Duodenal mucosa (tissue), 2 donors: ENCODE data around the gene NFIX.

Experiments
- H3K27ac ChIP-seq: one replicate; pipeline ENCODE4 v1.7.0; 2013; ENCODE audit warnings: low read depth, low read length
- H3K27me3 ChIP-seq, 2 donors: one replicate each; pipeline ENCODE4 v1.7.0; 2013; ENCODE audit warnings: low read length in 2 of 2, control low read depth in 1 of 2; ENCODE audit not compliant: insufficient read depth in 2 of 2, control insufficient read depth in 1 of 2
- H3K36me3 ChIP-seq, 2 donors: one replicate each; pipeline ENCODE4 v1.7.0; 2013; ENCODE audit warnings: low read length in 2 of 2, control low read depth in 1 of 2; ENCODE audit not compliant: insufficient read depth in 2 of 2, control insufficient read depth in 1 of 2
- H3K4me1 ChIP-seq, 2 donors: one replicate each; pipeline ENCODE4 v1.7.0; 2013; ENCODE audit warnings: low read length in 2 of 2, control low read depth in 1 of 2; ENCODE audit not compliant: insufficient read depth in 2 of 2, control insufficient read depth in 1 of 2
- H3K4me3 ChIP-seq, 2 donors: one replicate each; pipeline ENCODE4 v1.7.0; 2013; ENCODE audit warnings: low read length in 2 of 2, low read depth in 1 of 2
- H3K9ac ChIP-seq, 2 donors: one replicate each; pipeline ENCODE4 v1.7.0; 2013; ENCODE audit warnings: low read length in 2 of 2, low read depth in 1 of 2
- H3K9me3 ChIP-seq, 2 donors: one replicate each; pipeline ENCODE4 v1.7.0; 2013; ENCODE audit warnings: low read length in 2 of 2, control low read depth in 1 of 2; ENCODE audit not compliant: control insufficient read depth in 1 of 2

NFIX gene

GRCh38 chr19:13098277-13099072 lies 103.2 kb downstream of the NFIX start:
- Histone ChIP-seq H3K27ac (no peak overlapping the region), H3K36me3 (no peaks in the 10 kb centered on the region), H3K4me1 (peaks cover 32 to 53% of the 10 kb centered on the region in 2 donors), H3K9ac (peak overlapping the region in 1 of 2 donors; percentile 32), H3K27me3 (peaks cover 0 to 4% of the 10 kb centered on the region in 2 donors), H3K4me3 (peak overlapping the region; percentile 59 to 72), H3K9me3 (no peaks in the 10 kb centered on the region)

DNA sequence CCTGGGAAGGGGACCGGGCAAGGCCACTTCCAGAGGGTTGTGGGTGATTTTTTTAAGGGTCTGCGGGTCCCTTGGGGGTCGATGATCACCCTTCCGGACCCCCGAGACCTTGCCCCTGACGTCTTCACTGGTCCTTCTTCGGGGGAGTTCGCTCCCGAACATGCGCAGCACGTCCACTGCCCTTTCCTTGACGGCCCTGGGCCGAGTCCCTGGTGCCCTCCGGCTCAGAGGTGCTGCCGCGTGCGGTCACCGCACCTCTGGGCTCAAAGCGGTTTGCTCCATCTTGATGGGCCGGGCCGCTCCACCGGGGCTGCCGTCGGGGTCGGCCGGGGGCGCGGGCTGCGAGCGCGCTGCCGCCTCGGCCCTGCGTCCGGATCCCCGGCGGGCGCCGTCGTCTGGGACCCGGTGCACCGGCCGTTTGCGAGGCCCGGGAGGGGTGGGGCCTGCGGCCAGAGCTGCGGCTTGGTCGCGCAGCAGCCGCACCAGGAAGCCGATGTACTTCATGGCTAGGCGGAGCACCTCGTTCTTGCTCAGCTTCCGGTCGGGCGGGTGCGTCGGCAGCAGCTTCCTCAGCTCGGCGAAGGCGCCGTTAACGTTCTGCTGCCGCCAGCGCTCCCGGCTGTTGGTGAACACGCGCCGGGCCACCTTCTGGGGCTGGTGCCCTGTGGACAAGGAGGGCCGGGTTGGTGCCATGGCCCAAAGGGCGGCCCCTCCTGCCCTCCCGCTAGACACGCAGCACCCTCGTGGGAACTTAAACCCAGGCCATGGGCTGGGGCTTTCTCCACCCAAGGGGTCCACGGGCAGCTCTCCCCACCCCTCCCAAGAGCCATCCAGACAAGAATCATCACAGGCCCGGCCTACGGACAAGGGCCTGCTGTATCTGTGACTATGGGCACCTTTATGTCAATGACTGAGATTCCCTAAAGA lies 104.1 kb downstream of the NFIX start:
- Histone ChIP-seq H3K4me1 (peaks cover 26 to 48% of the 10 kb centered on the region in 2 donors), H3K9ac (peak overlapping the region; percentile 41 to 51)

GRCh38 chr19:13100031-13100588 lies 104.8 kb downstream of the NFIX start:
- Histone ChIP-seq H3K9ac (peak overlapping the region in 1 of 2 donors; percentile 41), H3K9me3 (no peaks in the 10 kb centered on the region), H3K4me3 (peak overlapping the region; percentile 50 to 59), H3K36me3 (no peaks in the 10 kb centered on the region), H3K4me1 (peaks cover 20 to 41% of the 10 kb centered on the region in 2 donors), H3K27me3 (no peaks in the 10 kb centered on the region), H3K27ac (peak overlapping the region; percentile 74)

More for the DNA sequence above, 104.1 kb downstream of the NFIX start:
- H3K36me3 ChIP-seq: no peaks in the 10 kb centered on the region
- H3K4me3 ChIP-seq: peak overlapping the region; percentile 59 to 72
- H3K9me3 ChIP-seq: no peaks in the 10 kb centered on the region
- H3K27me3 ChIP-seq: peaks cover 0 to 4% of the 10 kb centered on the region in 2 donors
- H3K27ac ChIP-seq: peak overlapping the region; percentile 74

DNA sequence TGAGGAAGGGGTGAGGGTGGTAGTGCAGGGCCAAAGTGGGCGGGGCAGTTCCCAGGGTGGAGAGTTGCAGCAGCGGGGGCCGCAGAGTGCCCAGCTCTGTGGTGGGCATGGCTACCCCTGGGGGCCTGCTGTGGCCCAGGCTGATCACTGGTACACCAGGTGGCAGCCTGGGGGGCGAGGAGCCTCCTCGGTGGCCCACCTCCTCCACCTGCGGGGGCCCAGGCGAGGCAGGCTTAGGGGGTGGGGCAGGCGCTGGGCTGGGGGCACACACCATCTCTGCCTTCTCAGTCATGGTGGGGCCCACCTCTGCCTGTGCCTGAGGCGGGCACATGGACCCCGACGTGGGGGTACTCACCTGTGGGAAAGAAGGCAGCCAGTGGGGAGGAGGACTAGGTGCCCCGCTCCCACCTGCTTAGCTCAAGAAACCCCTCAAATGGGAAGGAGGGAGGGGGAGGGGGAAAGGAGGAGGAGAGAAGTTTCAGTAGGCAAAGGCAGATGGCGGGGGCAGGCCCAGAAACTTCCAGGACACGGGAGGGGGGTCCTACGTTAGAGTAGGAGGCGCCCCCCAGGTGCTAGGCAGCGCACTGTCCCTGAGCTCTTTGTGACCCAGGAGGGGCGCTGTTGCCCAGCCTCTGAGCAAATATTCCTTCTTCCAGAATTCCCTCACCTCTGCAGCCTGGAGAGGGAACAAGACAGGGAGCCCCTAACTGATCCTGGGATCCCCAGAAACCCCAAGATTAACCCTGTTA lies 105.7 kb downstream of the NFIX start:
- H3K4me3 ChIP-seq: peak overlapping the region in 1 of 2 donors; percentile 54

DNA sequence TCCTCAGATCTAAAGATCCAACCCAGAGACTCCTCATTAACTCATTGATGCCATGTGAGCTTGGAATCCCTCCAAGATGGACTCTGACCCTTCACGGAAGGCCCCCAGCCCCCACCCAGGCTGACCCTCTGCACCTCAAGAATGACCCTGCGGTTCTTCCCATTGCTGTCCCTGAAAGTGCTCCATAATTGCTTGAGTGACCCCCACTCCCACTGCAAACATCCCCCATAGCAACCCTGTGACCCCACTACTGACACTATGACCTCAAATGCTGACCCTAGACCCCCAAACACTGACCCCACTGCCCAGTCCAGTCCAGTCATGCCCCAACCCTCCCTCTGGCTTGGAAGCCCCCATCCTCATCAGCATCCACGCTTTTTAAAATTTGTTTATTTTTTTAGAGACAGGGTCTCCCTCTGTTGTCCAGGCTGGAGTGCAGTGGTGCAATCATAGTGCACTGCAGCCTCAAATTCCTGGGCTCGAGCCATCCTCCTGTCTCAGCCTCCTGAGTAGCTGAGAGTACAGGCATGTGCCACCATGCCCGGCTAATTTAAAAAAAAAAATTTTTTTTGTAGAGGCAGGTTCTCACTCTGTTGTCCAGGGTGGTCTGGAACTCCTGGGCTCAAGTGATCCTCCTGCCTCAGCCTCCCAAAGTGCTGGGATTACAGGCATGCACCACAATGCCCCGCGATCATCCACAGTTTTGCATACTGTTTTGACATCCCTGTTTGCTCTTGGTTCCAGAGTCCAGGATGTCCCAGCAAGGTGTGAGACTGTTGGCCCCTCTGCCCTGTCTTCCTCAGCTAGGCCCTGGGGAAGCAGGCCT lies 106.5 kb downstream of the NFIX start:
- no peaks in the 10 kb centered on the region for H3K36me3 ChIP-seq
- H3K27ac ChIP-seq: peak overlapping the region; percentile 10
- H3K9me3 ChIP-seq: no peaks in the 10 kb centered on the region
- H3K4me1 ChIP-seq: peaks cover 15 to 38% of the 10 kb centered on the region in 2 donors
- H3K4me3 ChIP-seq: peak overlapping the region; percentile 67 to 68
- peak overlapping the region; percentile 31 to 63 for H3K9ac ChIP-seq
- no peaks in the 10 kb centered on the region for H3K27me3 ChIP-seq

More for the DNA sequence above, 105.7 kb downstream of the NFIX start:
- Histone ChIP-seq H3K27ac (peak overlapping the region; percentile 10), H3K4me1 (peaks cover 17 to 40% of the 10 kb centered on the region in 2 donors), H3K36me3 (no peaks in the 10 kb centered on the region), H3K9me3 (no peaks in the 10 kb centered on the region), H3K27me3 (no peaks in the 10 kb centered on the region), H3K9ac (peak overlapping the region in 1 of 2 donors; percentile 43)

DNA sequence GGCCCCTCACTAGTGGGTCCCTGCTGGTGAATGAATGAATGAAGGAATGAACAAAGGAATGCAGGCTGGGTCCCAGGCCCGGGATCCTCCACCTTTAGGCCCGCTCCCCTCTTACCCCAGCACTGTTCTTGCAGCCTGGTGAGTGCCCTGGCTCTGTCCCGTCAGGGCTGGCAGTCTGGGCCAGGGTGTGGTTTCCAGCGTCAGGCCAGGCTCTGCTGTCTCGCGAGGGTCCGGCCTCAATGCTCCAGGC lies 107.1 kb downstream of the NFIX start:
- Histone ChIP-seq H3K4me3 (peak overlapping the region; percentile 67 to 68), H3K9ac (peak overlapping the region; percentile 31 to 63), H3K27me3 (no peaks in the 10 kb centered on the region), H3K4me1 (peaks cover 15 to 38% of the 10 kb centered on the region in 2 donors), H3K9me3 (no peaks in the 10 kb centered on the region), H3K27ac (no peak overlapping the region), H3K36me3 (peaks cover 0 to 1% of the 10 kb centered on the region in 2 donors)

GRCh38 chr19:13102666-13103580 lies 107.6 kb downstream of the NFIX start, which contains the start of gene LYL1:
Gene LYL1, minus strand, starts transcription at chr19:13102858. Its CDS starts 1,687 bp downstream, at chr19:13101171.
- Histone ChIP-seq H3K9me3 (no peaks in the 10 kb centered on the region), H3K27ac (peak within 1 kb of the TSS; percentile 68), H3K36me3 (peaks cover 0 to 6% of the 10 kb centered on the region in 2 donors), H3K4me3 (peak within 1 kb of the TSS; percentile 67 to 68), H3K27me3 (no peaks in the 10 kb centered on the region), H3K9ac (peak within 1 kb of the TSS; percentile 31 to 63), H3K4me1 (peaks cover 15 to 38% of the 10 kb centered on the region in 2 donors)

DNA sequence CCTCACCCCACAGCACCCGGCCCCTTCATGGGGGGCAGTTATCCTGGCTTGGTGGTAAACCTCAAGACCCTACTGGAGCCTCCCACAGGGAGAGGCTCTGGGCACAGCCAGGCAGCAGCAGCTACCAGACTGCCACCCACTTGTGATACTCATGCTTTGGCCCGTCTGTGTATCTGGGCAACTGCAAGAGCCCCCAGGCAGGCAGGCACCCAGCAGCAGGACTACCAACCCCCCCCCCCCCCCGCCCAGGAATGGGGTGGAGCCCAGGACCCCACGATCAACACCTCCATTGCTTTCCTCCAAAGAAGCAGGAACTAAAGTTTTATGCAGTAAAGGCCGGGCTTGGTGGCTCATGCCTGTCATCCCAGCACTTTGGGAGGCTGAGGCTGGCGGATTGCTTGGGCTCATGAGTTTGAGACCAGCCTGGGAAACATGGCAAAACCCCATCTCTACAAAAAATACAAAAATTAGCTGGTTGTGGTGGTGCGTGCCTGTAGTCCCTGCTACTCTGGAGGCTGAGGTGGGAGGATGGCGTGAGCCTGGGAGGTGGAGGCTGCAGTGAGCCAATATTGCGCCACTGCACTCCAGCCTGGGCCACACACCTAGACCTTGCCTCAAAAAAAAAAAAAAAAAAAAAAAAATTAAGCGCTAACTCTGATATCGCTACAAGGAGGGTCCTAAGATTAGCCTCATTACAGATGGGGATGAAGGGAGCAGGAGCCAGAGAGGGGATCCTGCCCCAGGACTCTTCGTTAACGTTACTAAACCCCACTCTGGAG lies 108.5 kb downstream of the NFIX start:
- Histone ChIP-seq H3K36me3 (peaks cover 0 to 6% of the 10 kb centered on the region in 2 donors), H3K4me1 (peaks cover 15 to 36% of the 10 kb centered on the region in 2 donors), H3K9ac (peak overlapping the region; percentile 31 to 57), H3K4me3 (peak overlapping the region; percentile 68), H3K9me3 (no peaks in the 10 kb centered on the region), H3K27ac (no peak overlapping the region), H3K27me3 (no peaks in the 10 kb centered on the region)
